ENCODE measurements around the gene PNPLA6.

PNPLA6 gene

DNA sequence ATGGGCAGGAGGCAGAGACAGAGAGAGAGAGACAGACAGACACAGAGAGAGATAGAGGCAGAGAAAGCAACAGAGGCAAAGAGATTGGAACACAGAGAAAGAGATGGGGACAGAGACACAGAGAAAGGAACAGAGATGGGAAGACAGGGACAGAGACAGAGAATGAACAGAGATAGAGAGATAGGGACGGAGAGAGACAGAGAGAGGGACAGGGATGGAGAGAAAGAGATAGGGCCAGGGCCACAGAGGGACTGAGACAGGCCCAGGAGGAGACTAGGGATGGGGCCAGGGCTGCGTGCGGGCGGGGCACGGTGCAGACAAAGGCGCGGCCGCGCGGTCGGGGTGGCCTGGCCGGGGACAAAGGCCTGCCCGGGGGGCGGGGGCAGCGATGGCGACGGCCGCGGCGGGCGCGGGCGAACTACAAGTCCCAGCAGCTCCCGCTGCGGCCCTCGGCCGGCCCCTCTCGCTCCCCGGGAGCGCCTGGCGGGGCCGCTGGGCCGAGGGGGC is 19.8 kb upstream of the PNPLA6 start, which contains the start of gene ZNF358:
Gene ZNF358, plus strand, starts transcription at position 459 of the 507 bp plus-strand sequence. CDS start 3,140 bp downstream, outside the sequence.
- DNase-seq (ENCODE audit: low read depth), result no peak

DNA sequence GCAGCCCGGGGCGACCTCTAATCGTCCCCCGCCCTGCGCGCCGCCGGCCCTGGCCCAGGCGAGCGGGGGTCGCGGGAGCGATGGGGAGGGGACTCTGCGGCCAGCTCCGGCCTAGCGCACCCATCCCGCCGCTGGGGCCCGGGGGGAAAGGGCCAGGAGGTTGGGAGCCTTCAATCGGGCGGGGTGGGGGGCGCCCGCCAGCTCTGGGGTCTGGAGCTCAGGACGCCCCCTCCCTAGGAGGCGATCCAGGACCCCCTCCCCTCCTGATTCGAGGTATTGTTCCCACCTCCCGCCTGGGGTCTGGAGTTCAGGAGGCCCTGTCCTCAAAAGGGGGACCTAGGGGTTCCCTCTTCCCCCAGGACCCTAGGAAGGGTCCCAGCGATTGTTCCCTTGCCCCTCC is 19.2 kb upstream of the PNPLA6 start:
- no peak for DNase-seq (ENCODE audit: low read depth)

DNA sequence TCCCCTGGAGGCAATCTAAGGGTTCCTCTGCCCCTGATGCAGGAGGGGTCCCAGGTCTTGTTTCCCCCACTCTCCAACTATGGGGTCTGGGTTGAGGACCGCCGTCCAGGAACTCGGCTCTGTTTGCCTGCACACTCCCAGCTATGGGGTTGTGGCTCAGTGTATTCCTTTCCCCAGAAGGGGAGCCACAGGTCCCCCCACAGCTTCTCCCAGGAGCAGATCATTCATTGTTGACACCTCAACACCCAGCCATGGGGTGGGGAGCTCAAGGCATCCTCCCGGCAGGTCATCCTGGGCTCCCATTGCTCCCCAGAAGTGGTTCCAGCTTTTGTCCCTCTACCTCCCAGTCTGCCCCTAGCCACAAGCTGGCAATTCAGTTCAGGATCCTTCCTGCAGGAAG is 18.6 kb upstream of the PNPLA6 start:
- DNase-seq (ENCODE audit: low read depth), result no peak

DNA sequence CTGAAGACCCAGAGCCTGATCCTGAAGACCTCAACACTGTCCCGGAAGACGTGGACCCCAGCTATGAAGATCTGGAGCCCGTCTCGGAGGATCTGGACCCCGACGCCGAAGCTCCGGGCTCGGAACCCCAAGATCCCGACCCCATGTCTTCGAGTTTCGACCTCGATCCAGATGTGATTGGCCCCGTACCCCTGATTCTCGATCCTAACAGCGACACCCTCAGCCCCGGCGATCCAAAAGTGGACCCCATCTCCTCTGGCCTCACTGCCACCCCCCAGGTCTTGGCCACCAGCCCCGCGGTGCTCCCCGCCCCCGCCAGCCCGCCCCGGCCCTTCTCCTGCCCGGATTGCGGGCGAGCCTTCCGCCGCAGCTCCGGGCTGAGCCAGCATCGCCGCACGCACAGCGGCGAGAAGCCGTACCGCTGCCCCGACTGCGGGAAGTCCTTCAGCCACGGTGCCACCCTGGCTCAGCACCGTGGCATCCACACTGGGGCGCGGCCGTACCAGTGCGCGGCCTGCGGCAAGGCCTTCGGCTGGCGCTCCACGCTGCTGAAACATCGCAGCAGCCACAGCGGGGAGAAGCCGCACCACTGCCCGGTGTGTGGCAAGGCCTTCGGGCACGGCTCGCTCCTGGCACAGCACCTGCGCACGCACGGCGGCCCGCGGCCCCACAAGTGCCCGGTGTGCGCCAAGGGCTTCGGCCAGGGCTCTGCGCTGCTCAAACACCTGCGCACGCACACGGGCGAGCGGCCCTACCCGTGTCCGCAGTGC is 16.0 kb upstream of the PNPLA6 start:
- no peak for DNase-seq (ENCODE audit: low read depth)

DNA sequence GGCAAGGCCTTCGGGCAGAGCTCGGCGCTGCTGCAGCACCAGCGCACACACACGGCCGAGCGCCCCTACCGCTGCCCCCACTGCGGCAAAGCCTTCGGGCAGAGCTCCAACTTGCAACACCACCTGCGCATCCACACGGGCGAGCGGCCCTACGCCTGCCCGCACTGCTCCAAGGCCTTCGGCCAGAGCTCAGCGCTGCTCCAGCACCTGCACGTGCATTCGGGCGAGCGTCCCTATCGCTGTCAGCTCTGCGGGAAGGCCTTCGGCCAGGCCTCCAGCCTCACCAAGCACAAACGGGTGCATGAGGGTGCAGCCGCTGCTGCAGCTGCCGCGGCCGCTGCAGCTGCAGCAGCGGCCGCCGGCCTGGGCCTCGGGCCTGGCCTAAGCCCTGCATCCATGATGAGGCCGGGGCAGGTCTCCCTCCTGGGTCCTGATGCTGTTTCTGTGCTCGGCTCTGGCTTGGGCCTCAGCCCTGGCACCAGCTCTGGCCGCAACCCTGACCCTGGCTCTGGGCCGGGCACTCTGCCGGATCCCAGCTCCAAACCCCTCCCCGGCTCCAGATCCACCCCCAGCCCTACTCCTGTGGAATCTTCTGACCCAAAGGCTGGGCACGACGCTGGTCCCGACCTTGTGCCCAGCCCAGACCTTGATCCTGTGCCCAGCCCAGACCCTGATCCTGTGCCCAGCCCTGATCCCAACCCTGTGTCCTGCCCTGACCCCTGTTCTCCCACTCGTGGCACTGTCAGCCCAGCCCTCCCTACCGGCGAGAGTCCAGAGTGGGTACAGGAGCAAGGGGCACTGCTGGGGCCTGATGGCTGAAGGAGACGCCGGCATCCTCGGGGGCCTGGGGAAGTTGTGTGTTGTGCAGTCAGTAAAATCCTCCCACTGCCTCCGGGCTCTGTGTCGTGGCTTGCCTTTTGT is 15.1 kb upstream of the PNPLA6 start:
- no peak for DNase-seq (ENCODE audit: low read depth)

DNA sequence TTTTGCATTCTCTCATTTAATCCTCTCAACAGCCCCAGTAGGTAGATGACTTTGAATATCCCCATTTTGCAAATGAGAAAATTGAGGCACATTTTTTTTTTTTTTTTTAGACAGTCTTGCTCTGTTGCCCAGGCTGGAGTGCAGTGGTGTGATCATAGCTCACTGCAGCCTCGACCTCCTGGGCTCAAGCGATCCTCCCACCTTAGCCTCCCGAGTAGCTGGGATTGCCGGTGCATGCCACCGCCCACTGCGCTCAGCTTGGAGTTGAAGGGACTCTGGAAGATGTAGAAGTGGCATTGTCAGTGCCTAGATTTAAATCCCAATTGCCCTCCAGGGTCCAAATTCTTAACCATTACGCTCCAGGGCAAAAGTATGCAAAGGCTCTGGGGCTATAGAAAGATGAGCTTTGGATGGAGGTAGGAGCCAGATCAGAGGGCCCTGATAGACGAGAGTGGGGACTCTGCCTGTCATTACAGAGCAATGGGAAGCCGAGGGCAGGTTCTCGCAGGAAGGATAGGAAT is 13.9 kb upstream of the PNPLA6 start:
- no peak for DNase-seq (ENCODE audit: low read depth)

DNA sequence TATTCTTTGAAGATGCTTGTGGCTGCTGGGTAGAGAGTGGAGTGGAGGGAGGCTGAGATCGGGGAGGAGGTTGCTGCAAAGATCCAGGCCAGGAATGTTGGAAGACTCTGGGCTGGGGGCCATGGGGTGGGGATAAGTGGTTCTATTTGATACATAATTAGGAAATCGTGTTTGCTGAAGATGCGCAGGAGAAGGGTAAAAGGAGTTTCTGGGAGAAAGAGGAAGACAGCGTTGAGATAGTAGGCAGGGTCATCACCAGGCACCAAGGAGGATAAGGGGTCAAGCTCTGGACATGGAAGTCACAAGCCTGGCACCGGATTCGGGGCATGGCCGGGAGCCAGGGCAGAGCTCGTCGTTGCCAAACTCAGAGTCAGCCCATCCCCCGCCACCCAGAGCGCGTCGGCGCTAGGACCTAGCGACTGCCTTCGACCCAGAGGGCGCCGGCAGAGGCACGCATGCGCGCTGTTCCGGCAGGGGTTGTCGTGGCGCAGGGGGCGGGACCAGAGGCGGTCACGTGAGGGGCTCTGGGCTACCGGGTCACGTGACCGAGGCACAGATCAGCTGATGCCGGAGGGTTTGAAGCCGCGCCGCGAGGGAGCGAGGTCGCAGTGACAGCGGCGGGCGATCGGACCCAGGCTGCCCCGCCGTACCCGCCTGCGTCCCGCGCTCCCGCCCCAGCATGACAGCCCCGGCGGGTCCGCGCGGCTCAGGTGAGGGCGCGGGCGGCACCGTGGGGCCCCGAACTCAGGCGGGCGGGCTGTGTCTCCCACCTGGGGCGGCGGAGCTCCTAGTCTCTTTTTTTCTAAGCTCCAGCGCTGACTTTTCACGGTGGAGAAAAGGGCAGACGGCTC is 13.2 kb upstream of the PNPLA6 start, which contains the start of gene MCOLN1:
Gene MCOLN1, plus strand, starts transcription at position 553 of the 851 bp plus-strand sequence. Its CDS starts 127 bp downstream, at position 680.
- DNase-seq (ENCODE audit: low read depth), result peak; percentile 95

DNA sequence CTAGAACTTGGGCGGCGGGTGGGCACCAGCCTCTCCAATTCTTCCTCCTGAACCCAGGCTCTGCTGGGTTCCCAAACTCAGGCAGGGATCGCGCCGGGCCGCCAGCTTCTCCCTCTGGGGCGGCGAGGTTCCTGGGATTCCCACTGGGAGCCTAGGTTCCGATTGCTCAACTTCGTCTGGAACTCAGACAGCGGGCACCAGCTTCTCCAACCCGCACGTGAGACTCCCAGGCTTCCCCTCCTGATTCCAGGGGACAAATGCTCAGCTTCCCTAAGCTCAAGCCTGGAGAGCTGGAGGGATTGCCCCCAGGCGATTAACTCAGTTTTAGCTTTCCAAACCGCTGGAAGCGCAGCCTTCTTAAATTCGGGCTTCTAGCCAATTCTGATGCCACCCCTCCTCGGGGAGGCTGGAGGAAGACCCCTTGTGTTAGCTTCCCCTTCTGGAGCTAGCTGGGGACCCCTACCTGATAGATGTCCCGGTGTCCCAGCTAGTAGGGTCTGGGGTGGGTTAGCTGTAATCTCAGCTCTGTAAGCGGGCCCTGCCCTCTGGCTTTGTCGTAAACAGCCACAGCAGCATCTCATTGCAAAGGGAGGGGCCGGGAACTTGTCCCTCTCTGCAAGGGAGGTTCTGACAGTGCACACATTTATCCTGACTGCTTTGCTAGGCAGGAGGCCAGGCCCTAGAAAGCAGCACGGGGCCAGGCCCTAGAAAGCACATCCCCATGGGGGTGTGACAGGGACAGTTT is 12.4 kb upstream of the PNPLA6 start:
- DNase-seq (ENCODE audit: low read depth), result no peak

DNA sequence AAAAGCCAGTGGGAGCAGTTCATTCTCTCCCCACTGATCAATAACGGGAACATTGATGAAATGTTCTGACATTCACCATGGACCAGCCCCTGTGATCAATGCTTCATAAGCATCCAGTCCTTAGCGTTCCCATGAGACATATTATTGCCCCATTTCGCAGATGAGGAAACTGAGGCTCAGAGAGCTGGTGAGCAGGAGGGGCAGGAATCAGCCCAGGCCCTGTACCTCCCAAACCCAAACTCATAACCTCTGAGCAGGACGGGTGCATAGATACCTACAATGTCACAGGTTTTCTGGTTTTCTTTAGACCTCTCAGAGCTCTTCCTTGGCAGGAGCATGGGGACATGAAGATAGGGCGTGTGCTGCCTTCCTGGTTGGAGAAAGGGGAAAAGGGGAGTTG is 11.0 kb upstream of the PNPLA6 start:
- no peak for DNase-seq (ENCODE audit: low read depth)

DNA sequence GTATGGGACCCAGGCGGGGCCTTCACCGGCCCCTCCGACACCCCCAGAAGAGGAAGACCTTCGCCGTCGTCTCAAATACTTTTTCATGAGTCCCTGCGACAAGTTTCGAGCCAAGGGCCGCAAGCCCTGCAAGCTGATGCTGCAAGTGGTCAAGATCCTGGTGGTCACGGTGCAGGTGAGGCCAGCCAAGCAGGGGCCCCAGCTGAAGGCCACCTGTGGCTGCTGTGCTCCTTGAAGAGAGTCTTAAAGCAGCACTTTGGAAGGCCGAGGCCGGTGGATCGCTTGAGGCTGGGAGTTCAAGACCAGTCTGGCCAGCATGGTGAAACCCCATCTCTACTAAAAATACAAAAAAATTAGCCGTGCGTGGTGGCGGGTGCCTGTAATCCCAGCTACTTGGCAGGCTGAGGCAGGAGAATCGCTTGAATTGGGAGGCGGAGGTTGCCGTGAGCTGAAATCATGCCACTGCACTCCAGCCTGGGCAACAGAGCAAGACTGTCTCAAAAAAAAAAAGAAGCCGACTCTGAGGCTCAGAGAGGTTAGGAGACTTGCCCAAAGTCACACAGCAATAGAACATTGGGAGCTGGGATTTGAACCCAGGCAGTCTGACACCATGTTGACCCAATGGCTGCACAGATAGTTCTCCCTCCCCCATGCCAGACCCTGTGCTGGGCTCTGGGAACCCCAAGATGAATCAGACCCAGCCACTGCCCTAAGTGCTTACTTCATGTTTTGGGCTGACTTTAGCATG is 10.4 kb upstream of the PNPLA6 start:
- no peak for DNase-seq (ENCODE audit: low read depth)

DNA sequence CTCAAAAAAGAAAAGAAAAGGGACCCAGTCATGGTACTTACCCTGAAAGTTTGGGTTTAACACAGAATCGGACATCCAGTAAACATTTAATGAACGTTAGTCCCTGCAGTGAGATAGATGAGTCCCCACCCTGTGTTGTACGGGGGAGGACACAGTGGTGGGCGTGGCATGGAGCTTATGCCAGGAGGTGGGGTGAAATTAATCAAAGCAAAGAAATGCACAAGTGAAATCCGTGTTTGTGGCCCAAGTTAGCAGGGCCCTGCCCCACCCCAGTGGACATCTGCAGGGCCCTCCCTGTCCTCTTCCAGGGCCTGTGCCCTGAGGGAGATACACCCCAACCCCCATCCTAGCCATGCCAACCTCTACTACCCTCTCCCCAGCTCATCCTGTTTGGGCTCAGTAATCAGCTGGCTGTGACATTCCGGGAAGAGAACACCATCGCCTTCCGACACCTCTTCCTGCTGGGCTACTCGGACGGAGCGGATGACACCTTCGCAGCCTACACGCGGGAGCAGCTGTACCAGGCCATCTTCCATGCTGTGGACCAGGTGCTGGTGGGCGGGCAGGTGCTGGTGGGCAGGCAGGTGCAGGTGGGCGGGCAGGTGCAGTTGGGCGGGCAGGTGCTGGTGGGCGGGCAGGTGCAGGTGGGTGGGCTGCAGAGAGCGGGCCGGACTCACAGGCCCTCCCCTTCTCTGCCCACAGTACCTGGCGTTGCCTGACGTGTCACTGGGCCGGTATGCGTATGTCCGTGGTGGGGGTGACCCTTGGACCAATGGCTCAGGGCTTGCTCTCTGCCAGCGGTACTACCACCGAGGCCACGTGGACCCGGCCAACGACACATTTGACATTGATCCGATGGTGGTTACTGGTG is 9.2 kb upstream of the PNPLA6 start:
- no peak for DNase-seq (ENCODE audit: low read depth)

DNA sequence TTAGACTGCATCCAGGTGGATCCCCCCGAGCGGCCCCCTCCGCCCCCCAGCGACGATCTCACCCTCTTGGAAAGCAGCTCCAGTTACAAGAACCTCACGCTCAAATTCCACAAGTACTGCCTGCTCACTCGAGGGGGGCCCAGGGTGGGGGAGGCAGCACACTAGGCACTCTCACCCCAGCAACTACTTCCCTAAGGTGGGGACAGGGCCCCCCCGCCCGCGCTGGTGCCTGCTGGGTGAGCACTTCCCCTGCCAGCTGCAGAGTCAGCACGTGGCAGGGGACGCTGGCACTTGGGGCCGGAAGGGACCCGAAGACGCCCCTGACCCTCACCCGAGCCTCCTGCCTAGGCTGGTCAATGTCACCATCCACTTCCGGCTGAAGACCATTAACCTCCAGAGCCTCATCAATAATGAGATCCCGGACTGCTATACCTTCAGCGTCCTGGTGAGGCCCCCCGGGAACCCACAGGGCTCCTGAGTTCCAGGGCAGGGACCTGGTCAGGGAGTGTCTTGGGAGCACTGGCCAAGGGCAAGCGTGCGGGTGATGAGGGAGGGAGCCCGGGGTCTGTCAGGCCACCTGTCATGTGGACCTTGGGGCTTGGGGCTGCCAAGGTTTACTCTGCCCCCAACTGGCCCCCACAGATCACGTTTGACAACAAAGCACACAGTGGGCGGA is 7.9 kb upstream of the PNPLA6 start:
- no peak for DNase-seq (ENCODE audit: low read depth)

DNA sequence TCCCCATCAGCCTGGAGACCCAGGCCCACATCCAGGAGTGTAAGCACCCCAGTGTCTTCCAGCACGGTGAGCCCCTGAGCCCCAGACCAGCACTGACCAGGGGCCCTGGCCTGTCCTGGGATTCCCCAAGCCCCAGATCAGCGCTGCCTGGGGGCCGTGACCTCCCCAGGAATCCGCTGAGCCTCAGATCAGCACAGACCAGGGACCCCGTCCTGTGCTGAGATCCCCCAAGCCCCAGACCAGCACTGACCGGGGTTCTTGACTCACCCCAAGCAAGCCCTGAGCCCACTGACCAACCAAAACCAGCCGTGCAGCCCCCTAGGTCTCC is 7.4 kb upstream of the PNPLA6 start:
- no peak for DNase-seq (ENCODE audit: low read depth)

DNA sequence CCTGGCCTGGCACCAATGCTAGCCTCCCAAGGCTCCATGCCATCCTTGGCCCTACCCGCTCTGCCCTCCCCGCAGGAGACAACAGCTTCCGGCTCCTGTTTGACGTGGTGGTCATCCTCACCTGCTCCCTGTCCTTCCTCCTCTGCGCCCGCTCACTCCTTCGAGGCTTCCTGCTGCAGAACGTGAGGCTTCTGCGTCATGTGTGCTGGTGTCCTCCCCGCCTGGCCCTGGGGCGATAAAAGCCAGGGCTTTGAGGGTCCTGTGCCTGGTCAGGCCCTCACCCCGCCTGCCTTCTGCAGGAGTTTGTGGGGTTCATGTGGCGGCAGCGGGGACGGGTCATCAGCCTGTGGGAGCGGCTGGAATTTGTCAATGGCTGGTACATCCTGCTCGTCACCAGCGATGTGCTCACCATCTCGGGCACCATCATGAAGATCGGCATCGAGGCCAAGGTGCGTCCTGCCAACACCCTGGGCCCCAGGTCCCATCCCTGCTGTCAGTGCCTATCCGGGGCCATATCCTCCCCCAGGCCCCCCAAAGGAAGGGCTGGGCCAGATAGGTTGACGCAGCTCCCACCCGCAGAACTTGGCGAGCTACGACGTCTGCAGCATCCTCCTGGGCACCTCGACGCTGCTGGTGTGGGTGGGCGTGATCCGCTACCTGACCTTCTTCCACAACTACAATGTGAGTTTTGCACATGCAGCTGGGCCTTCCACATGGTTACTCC is 6.8 kb upstream of the PNPLA6 start:
- no peak for DNase-seq (ENCODE audit: low read depth)

DNA sequence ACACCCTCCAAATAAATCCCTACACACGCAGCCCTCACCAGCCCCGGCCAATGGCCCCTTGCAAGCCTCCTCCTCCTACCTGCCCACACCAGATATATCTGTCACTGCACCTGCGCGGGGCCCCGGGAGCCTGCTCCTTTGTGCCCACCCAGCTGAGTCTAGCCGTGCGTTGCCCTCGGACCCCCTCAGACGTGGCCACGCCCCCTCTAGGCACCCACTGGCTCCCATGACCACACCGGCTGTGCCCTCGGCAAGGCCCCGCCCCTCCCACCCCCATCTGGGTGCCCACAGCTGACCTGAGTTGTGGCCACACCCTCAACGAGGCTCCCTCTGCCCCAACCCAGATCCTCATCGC is 6.3 kb upstream of the PNPLA6 start:
- DNase-seq (ENCODE audit: low read depth), result no peak

DNA sequence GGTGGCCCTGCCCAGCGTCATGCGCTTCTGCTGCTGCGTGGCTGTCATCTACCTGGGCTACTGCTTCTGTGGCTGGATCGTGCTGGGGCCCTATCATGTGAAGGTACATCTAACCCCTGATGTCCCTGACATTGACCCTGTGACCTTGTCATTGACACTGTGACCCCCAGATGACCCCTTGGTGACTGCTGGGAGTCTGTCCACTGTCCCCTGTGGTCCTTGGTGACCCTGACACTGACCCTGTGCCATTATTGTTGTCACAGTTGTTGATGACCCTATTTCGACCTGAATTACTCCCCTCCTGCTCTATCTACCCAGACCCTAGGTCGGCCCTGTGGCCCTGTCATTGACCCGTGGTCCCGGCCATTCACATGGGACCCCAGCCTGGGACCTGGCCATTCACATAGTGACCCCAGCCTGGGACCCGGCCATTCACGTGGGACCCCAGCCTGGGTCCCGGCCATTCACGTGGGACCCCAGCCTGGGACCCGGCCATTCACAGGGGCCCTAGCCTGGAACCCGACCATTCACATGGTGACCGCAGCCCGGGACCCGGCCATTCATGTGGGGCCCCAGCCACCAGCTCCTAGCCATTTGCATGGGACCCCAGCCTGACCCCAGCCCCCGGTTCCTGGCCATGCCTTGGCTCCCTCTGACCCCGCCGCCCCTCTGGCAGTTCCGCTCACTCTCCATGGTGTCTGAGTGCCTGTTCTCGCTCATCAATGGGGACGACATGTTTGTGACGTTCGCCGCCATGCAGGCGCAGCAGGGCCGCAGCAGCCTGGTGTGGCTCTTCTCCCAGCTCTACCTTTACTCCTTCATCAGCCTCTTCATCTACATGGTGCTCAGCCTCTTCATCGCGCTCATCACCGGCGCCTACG is 5.7 kb upstream of the PNPLA6 start:
- no peak for DNase-seq (ENCODE audit: low read depth)

DNA sequence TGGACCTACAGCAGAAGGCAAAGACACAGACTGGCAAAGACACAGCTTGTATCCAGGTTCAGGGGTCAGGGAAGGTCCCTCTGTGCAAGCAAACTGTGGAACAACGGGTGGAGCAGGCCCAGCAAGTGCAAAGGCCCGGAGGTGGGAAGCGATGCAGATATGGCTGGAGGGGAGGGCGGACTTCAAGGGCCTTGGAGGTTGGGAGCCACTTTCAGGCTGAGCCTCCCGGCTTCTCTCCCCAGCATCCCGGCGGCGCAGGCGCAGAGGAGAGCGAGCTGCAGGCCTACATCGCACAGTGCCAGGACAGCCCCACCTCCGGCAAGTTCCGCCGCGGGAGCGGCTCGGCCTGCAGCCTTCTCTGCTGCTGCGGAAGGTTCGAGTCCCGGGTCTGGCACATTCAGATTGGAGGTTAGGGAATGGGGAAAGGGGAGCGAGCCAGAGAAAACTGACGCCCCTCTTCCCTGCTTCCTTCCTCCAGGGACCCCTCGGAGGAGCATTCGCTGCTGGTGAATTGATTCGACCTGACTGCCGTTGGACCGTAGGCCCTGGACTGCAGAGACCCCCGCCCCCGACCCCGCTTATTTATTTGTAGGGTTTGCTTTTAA is 2.1 kb upstream of the PNPLA6 start:
- DNase-seq (ENCODE audit: low read depth), result peak; percentile 36
